HG02642 (cell line): ENCODE results near the gene NEK3.
"Not testable (repeated sequence)": the region's sequence is repeated elsewhere in the genome, so short reads cannot be mapped to it uniquely, and the experiment has no call there.

Experiments used
- ATAC-seq: cut with Tn5 transposase; IDR thresholded peaks from one replicate; pipeline ENCODE4 v1.9.1; 2021; ENCODE audit warnings: mild to moderate bottlenecking; ENCODE audit not compliant: unreplicated experiment, poor library complexity

Gene NEK3

GRCh38 chr13:52127783-52128702 lies 31.4 kb downstream of the NEK3 start:
- peak; percentile 62 for ATAC-seq

DNA sequence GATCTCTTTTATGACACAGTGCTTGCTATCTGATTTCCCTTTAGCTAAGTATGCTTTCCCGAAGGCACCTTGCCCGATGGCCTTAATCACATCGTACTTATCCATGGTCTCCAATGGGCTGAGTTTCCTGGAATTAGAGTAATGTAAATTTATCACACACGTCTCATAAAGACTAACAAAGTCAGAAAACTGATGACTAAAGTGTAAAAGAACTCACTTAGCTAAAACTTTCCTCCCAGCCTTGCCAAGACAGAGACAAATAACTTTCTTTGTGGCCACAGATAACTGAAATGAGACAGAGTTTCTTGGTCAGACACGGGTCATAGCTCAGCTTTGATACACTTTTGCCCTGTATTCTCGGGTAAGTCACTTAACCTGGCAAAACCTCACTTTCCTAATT lies 32.0 kb downstream of the NEK3 start:
- peak; percentile 7 for ATAC-seq

DNA sequence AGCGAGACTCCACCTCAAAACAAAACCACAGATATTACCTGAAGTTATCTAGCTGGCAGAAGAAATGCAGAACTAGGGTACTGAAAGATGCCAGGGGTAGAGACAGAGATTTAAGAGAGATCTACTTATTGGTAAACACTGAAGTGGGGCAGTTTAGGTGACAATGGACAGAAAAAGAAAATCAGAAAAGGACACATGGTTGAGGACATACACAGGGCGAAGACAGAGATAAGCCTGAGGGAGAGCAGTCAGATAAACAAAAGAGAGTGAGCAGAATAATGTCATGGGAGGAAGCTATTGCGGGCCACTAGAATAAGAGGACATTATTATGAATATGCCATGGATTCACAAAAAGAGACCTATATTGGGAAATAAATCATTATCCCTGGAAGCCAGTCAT lies 33.9 kb downstream of the NEK3 start:
- no peak for ATAC-seq

GRCh38 chr13:52118595-52118994 lies 40.8 kb downstream of the NEK3 start:
- ATAC-seq, result no peak

GRCh38 chr13:52118095-52118494 lies 41.3 kb downstream of the NEK3 start:
- no peak for ATAC-seq

- no peak for ATAC-seq
Measured at GRCh38 chr13:52112591-52112990, 46.8 kb downstream of the NEK3 start.

DNA sequence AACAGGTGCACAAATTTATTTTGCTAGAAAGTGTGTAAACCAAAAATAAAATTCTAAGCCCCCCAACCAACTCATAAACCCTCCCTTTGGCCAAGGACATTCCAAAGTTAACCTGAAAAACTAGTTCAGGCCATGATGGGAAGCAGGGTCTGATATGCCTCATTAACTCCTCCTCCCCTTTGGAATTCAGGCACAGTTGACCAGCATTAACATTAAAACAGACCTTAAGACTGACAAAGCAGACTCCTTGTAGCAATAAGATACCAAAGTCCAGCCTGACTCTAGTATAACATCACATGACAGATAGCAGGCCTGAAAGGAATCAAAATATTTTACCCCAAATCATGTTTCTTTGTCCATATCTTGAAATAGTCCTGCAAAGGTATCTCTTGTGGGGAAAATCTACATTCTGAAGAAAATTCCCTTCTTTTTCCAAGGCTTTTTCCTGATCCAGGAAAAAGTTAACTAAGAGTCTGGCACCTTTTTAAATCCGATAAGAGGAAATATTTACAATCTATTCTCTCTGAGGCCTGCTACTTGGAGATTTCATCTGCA lies 50.2 kb downstream of the NEK3 start:
- no peak for ATAC-seq

- no peak for ATAC-seq
Measured at GRCh38 chr13:52105841-52106240, 53.6 kb downstream of the NEK3 start.

DNA sequence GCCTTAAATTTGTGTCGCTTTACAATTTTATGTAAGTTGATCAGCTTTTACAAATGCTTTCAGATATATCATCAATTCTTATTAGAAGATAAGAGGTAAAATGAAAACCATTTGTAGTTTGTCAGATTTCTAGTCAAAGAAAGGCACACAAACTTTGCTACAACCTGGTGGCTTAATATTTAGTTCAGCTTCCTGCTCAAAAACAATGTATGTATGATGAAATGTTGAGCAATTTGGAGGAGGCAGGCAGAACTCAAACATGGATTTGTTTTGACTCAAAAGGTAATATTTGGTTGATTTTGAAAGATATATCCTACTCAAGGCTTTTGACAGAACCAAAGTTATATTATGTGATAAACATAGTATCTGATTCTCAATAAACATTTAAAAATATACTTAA lies 54.8 kb downstream of the NEK3 start:
- ATAC-seq, result no peak

DNA sequence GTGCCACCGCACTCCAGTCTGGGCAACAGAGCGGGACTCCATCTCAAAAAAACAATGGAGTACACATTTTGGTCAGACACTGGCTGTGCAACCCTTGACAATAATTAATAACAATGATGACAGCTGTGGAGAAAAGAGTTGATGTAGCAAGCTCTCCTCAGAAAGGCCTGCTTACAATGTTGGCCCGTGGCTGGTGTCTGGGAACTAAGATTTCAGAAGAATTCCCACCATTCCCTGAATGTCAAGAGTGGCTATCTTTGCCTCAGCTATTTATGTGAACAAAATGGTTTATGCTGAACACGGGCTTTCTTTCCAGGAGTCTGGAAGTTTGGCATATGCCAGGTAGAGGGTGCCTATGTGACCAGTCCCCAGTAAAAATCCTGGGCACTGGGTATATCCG lies 56.0 kb downstream of the NEK3 start:
- no peak for ATAC-seq

- ATAC-seq, result not testable (repeated sequence)
Measured at GRCh38 chr13:52102423-52102822, 57.0 kb downstream of the NEK3 start.

- no peak for ATAC-seq
Measured at GRCh38 chr13:52097197-52097596, 62.2 kb downstream of the NEK3 start.

GRCh38 chr13:52096748-52097147 lies 62.6 kb downstream of the NEK3 start:
- ATAC-seq, result no peak

DNA sequence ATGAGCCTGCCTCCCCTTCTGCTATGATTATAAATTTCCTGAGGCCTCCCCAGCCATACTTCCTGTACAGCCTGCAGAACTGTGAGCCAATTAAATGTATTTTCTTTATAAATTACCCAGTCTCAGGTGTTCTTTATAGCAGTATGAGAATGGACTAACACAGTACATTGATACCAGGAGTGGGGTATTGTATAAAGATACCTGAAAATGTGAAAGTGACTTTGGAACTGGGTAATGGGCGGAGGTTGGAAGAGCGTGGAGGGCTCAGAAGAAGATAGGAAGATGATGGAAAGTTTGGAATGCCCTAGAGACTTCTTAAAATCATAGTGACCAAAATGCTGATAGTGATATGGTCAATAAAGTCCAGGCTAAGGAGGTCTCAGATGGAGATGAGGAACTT lies 63.3 kb downstream of the NEK3 start:
- no peak for ATAC-seq

GRCh38 chr13:52092087-52092486 lies 67.3 kb downstream of the NEK3 start:
- ATAC-seq, result no peak

- ATAC-seq, result no peak
Measured at GRCh38 chr13:52091473-52091872, 67.9 kb downstream of the NEK3 start.

DNA sequence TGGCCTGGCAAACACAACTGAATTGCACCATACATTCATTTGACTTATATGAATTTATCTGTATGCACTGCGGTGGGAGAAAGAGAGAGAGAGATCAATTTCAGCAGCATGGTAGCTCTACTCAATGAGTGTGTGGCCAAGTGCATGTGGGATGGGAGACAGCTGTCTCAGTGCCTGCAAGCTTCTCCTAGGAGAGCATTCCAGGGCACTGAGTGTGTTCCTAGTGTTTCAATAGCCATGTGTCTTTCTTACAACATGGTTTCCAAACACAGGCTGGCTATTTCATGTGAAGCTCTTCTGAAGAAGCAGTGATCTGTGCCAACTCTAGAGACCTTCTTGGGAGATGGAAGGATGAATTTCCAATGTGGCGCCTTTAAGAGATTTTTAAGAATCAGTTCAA lies 74.0 kb downstream of the NEK3 start:
- ATAC-seq, result no peak

- not testable (repeated sequence) for ATAC-seq
Measured at GRCh38 chr13:52084981-52085380, 74.4 kb downstream of the NEK3 start.
